Measurements from ENCODE around the gene STMN3.

Gene STMN3

GRCh38 chr20:63690898-63691710 lies 37.9 kb upstream of the STMN3 start:
- Histone ChIP-seq H3K27me3 (ENCODE audit: control insufficient read depth in 1 of 2, insufficient read depth in 2 of 2, low read length in 2 of 2) (no peaks in the 10 kb centered on the region), H3K9me3 (ENCODE audit: control insufficient read depth in 2 of 2, low read length in 2 of 2) (no peaks in the 10 kb centered on the region), H3K36me3 (ENCODE audit: control insufficient read depth in 2 of 2, insufficient read depth in 2 of 2, low read length in 2 of 2) (peaks cover 0 to 5% of the 10 kb centered on the region in 2 donors), H3K4me1 (ENCODE audit: control insufficient read depth, insufficient read depth, low read length) (peaks cover 24% of the 10 kb centered on the region), H3K4me3 (ENCODE audit: low read length in 2 of 2) (no peak overlapping the region), H3K27ac (ENCODE audit: low read length) (no peak overlapping the region), H3K9ac (ENCODE audit: low read length in 2 of 2) (no peak overlapping the region)

- H3K27me3 ChIP-seq (ENCODE audit: control insufficient read depth in 1 of 2, insufficient read depth in 2 of 2, low read length in 2 of 2) = no peaks in the 10 kb centered on the region
- H3K27ac ChIP-seq (ENCODE audit: low read length) = no peak overlapping the region
- peaks cover 0 to 3% of the 10 kb centered on the region in 2 donors for H3K36me3 ChIP-seq (ENCODE audit: control insufficient read depth in 2 of 2, insufficient read depth in 2 of 2, low read length in 2 of 2)
- no peak overlapping the region for H3K4me3 ChIP-seq (ENCODE audit: low read length in 2 of 2)
- no peak overlapping the region for H3K9ac ChIP-seq (ENCODE audit: low read length in 2 of 2)
- no peaks in the 10 kb centered on the region for H3K9me3 ChIP-seq (ENCODE audit: control insufficient read depth in 2 of 2, low read length in 2 of 2)
- peaks cover 28% of the 10 kb centered on the region for H3K4me1 ChIP-seq (ENCODE audit: control insufficient read depth, insufficient read depth, low read length)
These were observed 37.0 kb upstream of the STMN3 start for GRCh38 chr20:63690003-63690897.

- no peak overlapping the region for H3K9ac ChIP-seq (ENCODE audit: low read length in 2 of 2)
- H3K27ac ChIP-seq (ENCODE audit: low read length) = peak overlapping the region; percentile 37
- H3K27me3 ChIP-seq (ENCODE audit: control insufficient read depth in 1 of 2, insufficient read depth in 2 of 2, low read length in 2 of 2) = no peaks in the 10 kb centered on the region
- H3K4me3 ChIP-seq (ENCODE audit: low read length in 2 of 2) = no peak overlapping the region
- H3K4me1 ChIP-seq (ENCODE audit: control insufficient read depth, insufficient read depth, low read length) = peaks cover 28% of the 10 kb centered on the region
- peaks cover 0 to 3% of the 10 kb centered on the region in 2 donors for H3K36me3 ChIP-seq (ENCODE audit: control insufficient read depth in 2 of 2, insufficient read depth in 2 of 2, low read length in 2 of 2)
- no peaks in the 10 kb centered on the region for H3K9me3 ChIP-seq (ENCODE audit: control insufficient read depth in 2 of 2, low read length in 2 of 2)
These were observed 36.1 kb upstream of the STMN3 start for GRCh38 chr20:63689046-63690002.

GRCh38 chr20:63688228-63689045 lies 35.2 kb upstream of the STMN3 start:
- H3K9ac ChIP-seq (ENCODE audit: low read length in 2 of 2) = no peak overlapping the region
- H3K4me1 ChIP-seq (ENCODE audit: control insufficient read depth, insufficient read depth, low read length) = peaks cover 29% of the 10 kb centered on the region
- peak overlapping the region; percentile 66 for H3K27ac ChIP-seq (ENCODE audit: low read length)
- H3K9me3 ChIP-seq (ENCODE audit: control insufficient read depth in 2 of 2, low read length in 2 of 2) = no peaks in the 10 kb centered on the region
- no peaks in the 10 kb centered on the region for H3K36me3 ChIP-seq (ENCODE audit: control insufficient read depth in 2 of 2, insufficient read depth in 2 of 2, low read length in 2 of 2)
- no peaks in the 10 kb centered on the region for H3K27me3 ChIP-seq (ENCODE audit: control insufficient read depth in 1 of 2, insufficient read depth in 2 of 2, low read length in 2 of 2)
- no peak overlapping the region for H3K4me3 ChIP-seq (ENCODE audit: low read length in 2 of 2)

- H3K9me3 ChIP-seq (ENCODE audit: control insufficient read depth in 2 of 2, low read length in 2 of 2) = no peaks in the 10 kb centered on the region
- H3K27me3 ChIP-seq (ENCODE audit: control insufficient read depth in 1 of 2, insufficient read depth in 2 of 2, low read length in 2 of 2) = no peaks in the 10 kb centered on the region
- no peak overlapping the region for H3K9ac ChIP-seq (ENCODE audit: low read length in 2 of 2)
- H3K27ac ChIP-seq (ENCODE audit: low read length) = peak overlapping the region; percentile 66
- H3K4me1 ChIP-seq (ENCODE audit: control insufficient read depth, insufficient read depth, low read length) = peaks cover 37% of the 10 kb centered on the region
- peak overlapping the region in 1 of 2 donors; percentile 15 for H3K4me3 ChIP-seq (ENCODE audit: low read length in 2 of 2)
- H3K36me3 ChIP-seq (ENCODE audit: control insufficient read depth in 2 of 2, insufficient read depth in 2 of 2, low read length in 2 of 2) = no peaks in the 10 kb centered on the region
These were observed 34.4 kb upstream of the STMN3 start for GRCh38 chr20:63687419-63688178.

- no peaks in the 10 kb centered on the region for H3K9me3 ChIP-seq (ENCODE audit: control insufficient read depth in 2 of 2, low read length in 2 of 2)
- H3K27me3 ChIP-seq (ENCODE audit: control insufficient read depth in 1 of 2, insufficient read depth in 2 of 2, low read length in 2 of 2) = no peaks in the 10 kb centered on the region
- H3K4me3 ChIP-seq (ENCODE audit: low read length in 2 of 2) = peak overlapping the region in 1 of 2 donors; percentile 15
- H3K36me3 ChIP-seq (ENCODE audit: control insufficient read depth in 2 of 2, insufficient read depth in 2 of 2, low read length in 2 of 2) = no peaks in the 10 kb centered on the region
- H3K27ac ChIP-seq (ENCODE audit: low read length) = peak overlapping the region; percentile 66
- H3K4me1 ChIP-seq (ENCODE audit: control insufficient read depth, insufficient read depth, low read length) = peaks cover 45% of the 10 kb centered on the region
- H3K9ac ChIP-seq (ENCODE audit: low read length in 2 of 2) = peak overlapping the region in 1 of 2 donors; percentile 13
These were observed 33.5 kb upstream of the STMN3 start for GRCh38 chr20:63686492-63687321.

- Histone ChIP-seq H3K4me3 (ENCODE audit: low read length in 2 of 2) (no peak overlapping the region), H3K36me3 (ENCODE audit: control insufficient read depth in 2 of 2, insufficient read depth in 2 of 2, low read length in 2 of 2) (no peaks in the 10 kb centered on the region), H3K4me1 (ENCODE audit: control insufficient read depth, insufficient read depth, low read length) (peaks cover 48% of the 10 kb centered on the region), H3K9ac (ENCODE audit: low read length in 2 of 2) (peak overlapping the region in 1 of 2 donors; percentile 13), H3K9me3 (ENCODE audit: control insufficient read depth in 2 of 2, low read length in 2 of 2) (no peaks in the 10 kb centered on the region), H3K27me3 (ENCODE audit: control insufficient read depth in 1 of 2, insufficient read depth in 2 of 2, low read length in 2 of 2) (no peaks in the 10 kb centered on the region), H3K27ac (ENCODE audit: low read length) (peak overlapping the region; percentile 66)
These were observed 32.9 kb upstream of the STMN3 start for GRCh38 chr20:63686094-63686491.

- H3K9me3 ChIP-seq (ENCODE audit: control insufficient read depth in 2 of 2, low read length in 2 of 2) = no peaks in the 10 kb centered on the region
- H3K9ac ChIP-seq (ENCODE audit: low read length in 2 of 2) = no peak overlapping the region
- H3K36me3 ChIP-seq (ENCODE audit: control insufficient read depth in 2 of 2, insufficient read depth in 2 of 2, low read length in 2 of 2) = no peaks in the 10 kb centered on the region
- peak overlapping the region; percentile 66 for H3K27ac ChIP-seq (ENCODE audit: low read length)
- no peak overlapping the region for H3K4me3 ChIP-seq (ENCODE audit: low read length in 2 of 2)
- H3K27me3 ChIP-seq (ENCODE audit: control insufficient read depth in 1 of 2, insufficient read depth in 2 of 2, low read length in 2 of 2) = no peaks in the 10 kb centered on the region
- H3K4me1 ChIP-seq (ENCODE audit: control insufficient read depth, insufficient read depth, low read length) = peaks cover 48% of the 10 kb centered on the region
These were observed 32.2 kb upstream of the STMN3 start for GRCh38 chr20:63685269-63686026.
